ENCODE data around the gene STYXL2. TPM values are rescaled to one million over a fixed set of nuclear protein-coding genes. Genes with fewer than 3 reads are reported as not detected.

STYXL2 gene
- total and polyA plus RNA-seq, 9 of the 15 experiments (the other 6 are each of a cell fraction or from before 2014, with no cell fraction given): not detected

- POLR2A ChIA-PET: no interaction called here
- H3K79me2 ChIP-seq (ENCODE audit: control insufficient read depth, insufficient read depth, low read length): no peaks in the 10 kb centered on the region
- H3K9me1 ChIP-seq (ENCODE audit: control insufficient read depth, insufficient read depth, low read length): no peaks in the 10 kb centered on the region
- no peak overlapping the region for H3K27ac ChIP-seq (ENCODE audit: extremely low read depth, low read depth, low read length)
- H3K4me2 ChIP-seq (ENCODE audit: insufficient read depth, low read length): no peak overlapping the region
- H3K27me3 ChIP-seq (ENCODE audit: control insufficient read depth in 2 of 2, insufficient read depth in 2 of 2, low read length in 2 of 2): peaks cover 45 to 64% of the 10 kb centered on the region in 2 experiments
- H3K4me1 ChIP-seq (replicated peaks in 1 of 2; ENCODE audit: control insufficient read depth in 2 of 2, insufficient read depth in 2 of 2, low read length in 2 of 2): no peaks in the 10 kb centered on the region
- no peak for FAIRE-seq
- BruUV-seq (replicated peaks): no TSS peak
- DNase-seq (ENCODE audit: extremely low read depth in 1 of 4, low spot score in 3 of 4): no peak
- H3K9ac ChIP-seq (ENCODE audit: insufficient read depth in 1 of 2, low read depth in 2 of 2, low read length in 2 of 2): no peak overlapping the region
- H3K4me3 ChIP-seq: no peak overlapping the region
- no peaks in the 10 kb centered on the region for H3K9me3 ChIP-seq (replicated peaks; ENCODE audit: control insufficient read depth, insufficient read depth, low read depth, low read length)
- CTCF ChIA-PET (ENCODE audit: low intra/inter-chr PET ratio): no interaction called here
- H2AFZ ChIP-seq (ENCODE audit: low read depth, low read length): no peak overlapping the region
- TF ChIP-seq TBP (optimal IDR thresholded peaks at IDR 0.05; ENCODE audit: low read depth, low read length) (no peak), FOSL1 (tag; conservative IDR thresholded peaks at IDR 0.05) (no peak), LARP7 (IDR thresholded peaks at IDR 0.05) (no peak), SIN3A (IDR thresholded peaks at IDR 0.05; ENCODE audit: borderline replicate concordance in 2 of 2, control insufficient read depth in 1 of 2, low read depth in 2 of 2, low read length in 2 of 2) (no peak), E2F5 (CRISPR knock-in tag; IDR thresholded peaks at IDR 0.05) (no peak), ZNF398 (CRISPR knock-in tag; IDR thresholded peaks at IDR 0.05) (no peak), NFIC (IDR thresholded peaks at IDR 0.05) (no peak), NR4A1 (CRISPR knock-in tag; IDR thresholded peaks at IDR 0.05) (no peak), NR4A1 (tag; IDR thresholded peaks at IDR 0.05) (no peak)
- TF ChIP-seq, protein P1, sequence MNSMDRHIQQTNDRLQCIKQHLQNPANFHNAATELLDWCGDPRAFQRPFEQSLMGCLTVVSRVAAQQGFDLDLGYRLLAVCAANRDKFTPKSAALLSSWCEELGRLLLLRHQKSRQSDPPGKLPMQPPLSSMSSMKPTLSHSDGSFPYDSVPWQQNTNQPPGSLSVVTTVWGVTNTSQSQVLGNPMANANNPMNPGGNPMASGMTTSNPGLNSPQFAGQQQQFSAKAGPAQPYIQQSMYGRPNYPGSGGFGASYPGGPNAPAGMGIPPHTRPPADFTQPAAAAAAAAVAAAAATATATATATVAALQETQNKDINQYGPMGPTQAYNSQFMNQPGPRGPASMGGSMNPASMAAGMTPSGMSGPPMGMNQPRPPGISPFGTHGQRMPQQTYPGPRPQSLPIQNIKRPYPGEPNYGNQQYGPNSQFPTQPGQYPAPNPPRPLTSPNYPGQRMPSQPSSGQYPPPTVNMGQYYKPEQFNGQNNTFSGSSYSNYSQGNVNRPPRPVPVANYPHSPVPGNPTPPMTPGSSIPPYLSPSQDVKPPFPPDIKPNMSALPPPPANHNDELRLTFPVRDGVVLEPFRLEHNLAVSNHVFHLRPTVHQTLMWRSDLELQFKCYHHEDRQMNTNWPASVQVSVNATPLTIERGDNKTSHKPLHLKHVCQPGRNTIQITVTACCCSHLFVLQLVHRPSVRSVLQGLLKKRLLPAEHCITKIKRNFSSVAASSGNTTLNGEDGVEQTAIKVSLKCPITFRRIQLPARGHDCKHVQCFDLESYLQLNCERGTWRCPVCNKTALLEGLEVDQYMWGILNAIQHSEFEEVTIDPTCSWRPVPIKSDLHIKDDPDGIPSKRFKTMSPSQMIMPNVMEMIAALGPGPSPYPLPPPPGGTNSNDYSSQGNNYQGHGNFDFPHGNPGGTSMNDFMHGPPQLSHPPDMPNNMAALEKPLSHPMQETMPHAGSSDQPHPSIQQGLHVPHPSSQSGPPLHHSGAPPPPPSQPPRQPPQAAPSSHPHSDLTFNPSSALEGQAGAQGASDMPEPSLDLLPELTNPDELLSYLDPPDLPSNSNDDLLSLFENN (IDR thresholded peaks at IDR 0.05; ENCODE audit: low read depth in 2 of 2, low read length in 2 of 2): no peak
- TF ChIP-seq, protein P2, sequence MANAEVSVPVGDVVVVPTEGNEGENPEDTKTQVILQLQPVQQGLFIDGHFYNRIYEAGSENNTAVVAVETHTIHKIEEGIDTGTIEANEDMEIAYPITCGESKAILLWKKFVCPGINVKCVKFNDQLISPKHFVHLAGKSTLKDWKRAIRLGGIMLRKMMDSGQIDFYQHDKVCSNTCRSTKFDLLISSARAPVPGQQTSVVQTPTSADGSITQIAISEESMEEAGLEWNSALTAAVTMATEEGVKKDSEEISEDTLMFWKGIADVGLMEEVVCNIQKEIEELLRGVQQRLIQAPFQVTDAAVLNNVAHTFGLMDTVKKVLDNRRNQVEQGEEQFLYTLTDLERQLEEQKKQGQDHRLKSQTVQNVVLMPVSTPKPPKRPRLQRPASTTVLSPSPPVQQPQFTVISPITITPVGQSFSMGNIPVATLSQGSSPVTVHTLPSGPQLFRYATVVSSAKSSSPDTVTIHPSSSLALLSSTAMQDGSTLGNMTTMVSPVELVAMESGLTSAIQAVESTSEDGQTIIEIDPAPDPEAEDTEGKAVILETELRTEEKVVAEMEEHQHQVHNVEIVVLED (CRISPR knock-in tag; IDR thresholded peaks at IDR 0.05): no peak
- H4K20me1 ChIP-seq (replicated peaks; ENCODE audit: control insufficient read depth, insufficient read depth, low read length): no peaks in the 10 kb centered on the region
- 0% methylated on average over 3 of the region's 3 CpGs for whole genome bisulfite sequencing (ENCODE audit: insufficient coverage, low coverage, missing lambda C conversion rate)
- H3K36me3 ChIP-seq (ENCODE audit: control insufficient read depth, insufficient read depth, low read length): no peaks in the 10 kb centered on the region
- ATAC-seq: no peak
- intact Hi-C loops (cut with micrococcal nuclease) (no loop called here), in situ Hi-C loops (cut with MboI) (no loop called here)
Observed at GRCh38 chr1:167086768-167087167, 7.1 kb upstream of the STYXL2 start.
